PC-3 (cell line): Measurements from ENCODE around the gene DOK7. TPM values are rescaled to one million over a fixed set of nuclear protein-coding genes. Genes with fewer than 3 reads are reported as not detected.

Experiments used
- ATAC-seq: fragments of 200-7000 bp; cut with Tn5 transposase; 2 replicates; pipeline ENCODE4 v1.9.1; 2020; ENCODE audit warnings: mild to moderate bottlenecking, moderate library complexity
- BruUV-seq: library from RNA; stranded (reverse); fragments of 400-500 nt; replicated peaks from 2 replicates; lab custom pipeline; 2021; lab: Mats Ljungman, UMichigan
- CTCF ChIA-PET: fragments of 300-600 bp; sonication (Branson Sonifier 250); formaldehyde crosslinking; loops from one replicate; lab custom pipeline; 2022; ENCODE audit warnings: antibody characterized with exemption; lab: Charles Lee
- POLR2A ChIA-PET: fragments of 300-600 bp; sonication (Branson Sonifier 250); formaldehyde crosslinking; loops from one replicate; lab custom pipeline; 2022; ENCODE audit warnings: antibody characterized with exemption; ENCODE audit not compliant: unreplicated experiment; lab: Charles Lee
- DNase-seq: peaks from one replicate; pipeline ENCODE4 v3.0.0-alpha.2; 2015
- H2AFZ ChIP-seq: fragments of 300-600 bp; sonication (generic); 2 replicates; pipeline ENCODE4 v1.6.0; 2016; ENCODE audit warnings: antibody characterized with exemption, low read length
- H3F3A ChIP-seq: fragments of 300-600 bp; sonication (generic); one replicate; pipeline ENCODE4 v1.6.0; 2017; ENCODE audit warnings: antibody characterized with exemption, low read length, control low read depth, mild to moderate bottlenecking; ENCODE audit not compliant: unreplicated experiment
- H3K27ac ChIP-seq: fragments of 300-600 bp; sonication (generic); 2 replicates; pipeline ENCODE4 v1.5.1; 2016; ENCODE audit warnings: mild to moderate bottlenecking, low read length
- H3K27me3 ChIP-seq: fragments of 300-600 bp; sonication (generic); 2 replicates; pipeline ENCODE4 v1.6.1; 2016; ENCODE audit warnings: low read length, mixed read lengths
- H3K36me3 ChIP-seq: fragments of 300-600 bp; sonication (generic); 2 replicates; pipeline ENCODE4 v1.6.1; 2016; ENCODE audit warnings: low read depth, mixed run types, low read length, mixed read lengths
- H3K4me1 ChIP-seq: fragments of 300-600 bp; sonication (generic); 2 replicates; pipeline ENCODE4 v1.5.1; 2016; ENCODE audit warnings: low read length; ENCODE audit not compliant: insufficient read depth
- H3K4me2 ChIP-seq: fragments of 300-600 bp; sonication (generic); 2 replicates; pipeline ENCODE4 v1.6.0; 2016; ENCODE audit warnings: low read length
- H3K4me3 ChIP-seq: fragments of 300-600 bp; sonication (generic); 2 replicates; pipeline ENCODE4 v1.5.1; 2016; ENCODE audit warnings: mild to moderate bottlenecking, low read length, mixed read lengths
- H3K79me2 ChIP-seq: fragments of 300-600 bp; sonication (generic); 2 replicates; pipeline ENCODE4 v1.6.1; 2017; ENCODE audit warnings: low read length, mixed read lengths
- H3K9ac ChIP-seq: fragments of 300-600 bp; sonication (generic); 2 replicates; pipeline ENCODE4 v1.6.0; 2016; ENCODE audit warnings: mild to moderate bottlenecking, low read length
- H3K9me2 ChIP-seq: fragments of 300-600 bp; sonication (generic); replicated peaks from 2 replicates; pipeline ENCODE4 v1.6.1; 2016; ENCODE audit warnings: mixed run types, low read length, mixed read lengths
- H3K9me3 ChIP-seq: fragments of 300-600 bp; sonication (generic); 2 replicates; pipeline ENCODE4 v1.6.1; 2016; ENCODE audit warnings: low read length, mixed read lengths
- H4K20me1 ChIP-seq: fragments of 300-600 bp; sonication (generic); 2 replicates; pipeline ENCODE4 v1.6.1; 2016; ENCODE audit warnings: low read length, mixed read lengths
- EZH2 ChIP-seq: fragments of 300-600 bp; sonication (generic); IDR thresholded peaks from one replicate; pipeline ENCODE4 v1.6.1; 2017; ENCODE audit warnings: antibody characterized with exemption, mild to moderate bottlenecking, low read length; ENCODE audit not compliant: unreplicated experiment
- EZH2phosphoT487 ChIP-seq: fragments of 300-600 bp; sonication (generic); IDR thresholded peaks from 2 replicates; pipeline ENCODE4 v1.6.1; 2018; ENCODE audit warnings: mild to moderate bottlenecking, antibody characterized with exemption, low read length, borderline replicate concordance
- intact Hi-C: fragments of 100-400 bp; cut with micrococcal nuclease; formaldehyde crosslinking; loops from 2 replicates; pipeline ENCODE4 v1.9.0; 2023
- total RNA-seq: library from RNA; depleted of rRNA; stranded (reverse); fragments of >200 nt; gene quantifications from 2 replicates; pipeline ENCODE4 v1.2.3, GENCODE V29; 2014
- TF ChIP-seq, protein P1 (sequence below): fragments of 300-600 bp; sonication (generic); conservative IDR thresholded peaks from 2 replicates; pipeline ENCODE4 v1.5.1; 2017; ENCODE audit warnings: antibody characterized with exemption, low read depth, mild to moderate bottlenecking, low read length

DOK7 gene
- total RNA-seq, 1 experiment from 2014 or later = 2.5 TPM

DNA sequence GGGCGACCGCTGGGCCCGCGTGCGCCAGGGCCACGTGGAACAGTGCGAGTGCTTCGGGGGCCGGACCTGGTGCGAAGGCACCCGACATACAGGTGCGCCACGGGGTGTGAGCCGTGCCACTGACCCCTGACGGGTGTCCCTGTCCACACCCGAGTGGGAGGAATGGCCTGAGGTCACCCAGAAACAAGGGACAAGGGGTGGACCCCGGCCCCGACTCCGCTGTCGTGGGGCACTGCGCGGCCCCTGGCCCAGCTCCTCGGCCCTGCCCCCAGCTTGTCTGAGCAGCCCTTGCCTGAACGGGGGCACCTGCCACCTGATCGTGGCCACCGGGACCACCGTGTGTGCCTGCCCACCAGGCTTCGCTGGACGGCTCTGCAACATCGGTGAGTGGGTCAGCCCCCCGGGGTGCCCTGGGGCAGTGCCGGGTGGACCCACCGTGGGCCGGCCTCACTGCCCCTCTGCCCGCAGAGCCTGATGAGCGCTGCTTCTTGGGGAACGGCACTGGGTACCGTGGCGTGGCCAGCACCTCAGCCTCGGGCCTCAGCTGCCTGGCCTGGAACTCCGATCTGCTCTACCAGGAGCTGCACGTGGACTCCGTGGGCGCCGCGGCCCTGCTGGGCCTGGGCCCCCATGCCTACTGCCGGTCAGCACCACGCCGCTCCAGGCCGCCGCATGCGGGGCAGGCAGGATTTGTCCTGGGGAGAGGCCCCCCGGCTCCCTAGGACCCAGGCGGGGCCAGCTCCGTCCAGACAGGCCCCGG lies 18.6 kb upstream of the DOK7 start:
- BruUV-seq = no TSS peak
- ChIA-PET CTCF (no interaction called here), POLR2A (no interaction called here)
- DNase-seq (no peak), ATAC-seq (no peak)
- no peak overlapping the region for H3K4me2 ChIP-seq
- no peaks in the 10 kb centered on the region for H3K9me2 ChIP-seq
- TF ChIP-seq EZH2phosphoT487 (no peak), EZH2 (no peak)
- TF ChIP-seq, protein P1, sequence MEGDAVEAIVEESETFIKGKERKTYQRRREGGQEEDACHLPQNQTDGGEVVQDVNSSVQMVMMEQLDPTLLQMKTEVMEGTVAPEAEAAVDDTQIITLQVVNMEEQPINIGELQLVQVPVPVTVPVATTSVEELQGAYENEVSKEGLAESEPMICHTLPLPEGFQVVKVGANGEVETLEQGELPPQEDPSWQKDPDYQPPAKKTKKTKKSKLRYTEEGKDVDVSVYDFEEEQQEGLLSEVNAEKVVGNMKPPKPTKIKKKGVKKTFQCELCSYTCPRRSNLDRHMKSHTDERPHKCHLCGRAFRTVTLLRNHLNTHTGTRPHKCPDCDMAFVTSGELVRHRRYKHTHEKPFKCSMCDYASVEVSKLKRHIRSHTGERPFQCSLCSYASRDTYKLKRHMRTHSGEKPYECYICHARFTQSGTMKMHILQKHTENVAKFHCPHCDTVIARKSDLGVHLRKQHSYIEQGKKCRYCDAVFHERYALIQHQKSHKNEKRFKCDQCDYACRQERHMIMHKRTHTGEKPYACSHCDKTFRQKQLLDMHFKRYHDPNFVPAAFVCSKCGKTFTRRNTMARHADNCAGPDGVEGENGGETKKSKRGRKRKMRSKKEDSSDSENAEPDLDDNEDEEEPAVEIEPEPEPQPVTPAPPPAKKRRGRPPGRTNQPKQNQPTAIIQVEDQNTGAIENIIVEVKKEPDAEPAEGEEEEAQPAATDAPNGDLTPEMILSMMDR = no peak
- no peaks in the 10 kb centered on the region for H3K36me3 ChIP-seq
- no peak overlapping the region for H3K27ac ChIP-seq
- no peaks in the 10 kb centered on the region for H3K4me1 ChIP-seq
- H2AFZ ChIP-seq = no peak overlapping the region
- H3K9ac ChIP-seq = no peak overlapping the region
- H3F3A ChIP-seq = no peaks in the 10 kb centered on the region
- H3K9me3 ChIP-seq = no peaks in the 10 kb centered on the region
- no peaks in the 10 kb centered on the region for H4K20me1 ChIP-seq
- intact Hi-C loops = no loop called here
- H3K4me3 ChIP-seq = no peak overlapping the region
- no peaks in the 10 kb centered on the region for H3K27me3 ChIP-seq
- no peaks in the 10 kb centered on the region for H3K79me2 ChIP-seq

GRCh38 chr4:3445111-3445820 lies 17.8 kb upstream of the DOK7 start:
- Histone ChIP-seq H3K27me3 (no peaks in the 10 kb centered on the region), H2AFZ (no peak overlapping the region), H3K9me3 (no peaks in the 10 kb centered on the region), H3K9ac (no peak overlapping the region), H3K36me3 (no peaks in the 10 kb centered on the region), H3K4me1 (no peaks in the 10 kb centered on the region), H3K9me2 (no peaks in the 10 kb centered on the region), H3K79me2 (no peaks in the 10 kb centered on the region), H4K20me1 (no peaks in the 10 kb centered on the region), H3K4me2 (no peak overlapping the region), H3K27ac (no peak overlapping the region), H3F3A (no peaks in the 10 kb centered on the region), H3K4me3 (no peak overlapping the region)
- no TSS peak for BruUV-seq
- no peak for DNase-seq
- ChIA-PET POLR2A (no interaction called here), CTCF (no interaction called here)
- intact Hi-C loops = no loop called here
- TF ChIP-seq, protein P1 = no peak
- TF ChIP-seq EZH2 (no peak), EZH2phosphoT487 (no peak)
- no peak for ATAC-seq
